RPMI7951 (cell line): ENCODE measurements around the gene ADTRP. TPM values are rescaled to one million over a fixed set of nuclear protein-coding genes. Genes with fewer than 3 reads are reported as not detected.

Experiments
- total RNA-seq: library from RNA; depleted of rRNA; stranded (reverse); fragments of >200 nt; shearing (Covaris generic); gene quantifications from 2 replicates; pipeline ENCODE4 v1.2.3, GENCODE V29; 2014; rRNA removed

Gene ADTRP
- total RNA-seq, 1 experiment from 2014 or later: 0.48 TPM

Other genes starting within 250 kb of the ADTRP start
- 0.39 and 0.60 TPM in 2 replicates for gene TMEM170B, start 241.1 kb downstream of the ADTRP start, total RNA-seq
- 7.8 and 17.9 TPM in 2 replicates for gene HIVEP1, start 233.5 kb upstream of the ADTRP start, total RNA-seq